ENCODE data around the gene ZDHHC21. TPM values are rescaled to one million over a fixed set of nuclear protein-coding genes. Genes with fewer than 3 reads are reported as not detected.
"Not testable (repeated sequence)": the region's sequence is repeated elsewhere in the genome, so short reads cannot be mapped to it uniquely, and the experiment has no call there.

ZDHHC21 gene
- total and polyA plus RNA-seq, 8 donors: 2.8 to 7.2 (median 3.8) TPM

- 80 to 85% methylated on average over 3 of the region's 3 CpGs for WGBS, 2 donors
- intact Hi-C loops (cut with DNase I): no loop called here
- DNase-seq (no peak), FAIRE-seq (no peak), ATAC-seq (no peak)
- Histone ChIP-seq H3K27me3 (no peaks in the 10 kb centered on the region), H3K4me3 (no peak overlapping the region), H3K36me3 (no peaks in the 10 kb centered on the region), H3K4me1 (peaks cover 0 to 7% (median 5%) of the 10 kb centered on the region in 3 donors), H3K27ac (no peak overlapping the region), H3K9me3 (no peaks in the 10 kb centered on the region)
- no peak for TF ChIP-seq CTCF (IDR thresholded peaks at IDR 0.05)
Observed at GRCh38 chr9:14671377-14671776, 21.9 kb downstream of the ZDHHC21 start.

- Histone ChIP-seq H3K9me3 (no peaks in the 10 kb centered on the region), H3K4me1 (peaks cover 0 to 7% (median 5%) of the 10 kb centered on the region in 3 donors), H3K27ac (no peak overlapping the region), H3K4me3 (no peak overlapping the region), H3K36me3 (no peaks in the 10 kb centered on the region), H3K27me3 (no peaks in the 10 kb centered on the region)
- ATAC-seq (no peak), FAIRE-seq (peak; percentile 26), DNase-seq (no peak)
- no peak for TF ChIP-seq CTCF (IDR thresholded peaks at IDR 0.05)
- 50 to 87% methylated on average over 1 of the region's 1 CpG for WGBS, 2 donors
- intact Hi-C loops (cut with DNase I): no loop called here
Observed at GRCh38 chr9:14670718-14671117, 22.5 kb downstream of the ZDHHC21 start.

- H3K27me3 ChIP-seq; DNase-seq; FAIRE-seq; ATAC-seq; H3K36me3 ChIP-seq; H3K27ac ChIP-seq; H3K4me1 ChIP-seq; H3K9me3 ChIP-seq; intact Hi-C loops (cut with DNase I); H3K4me3 ChIP-seq: not testable (repeated sequence)
- WGBS, 2 donors: 94 to 100% methylated on average over 10 to 28 of the region's 30 CpGs
Observed at GRCh38 chr9:14664022-14664421, 29.2 kb downstream of the ZDHHC21 start.

GRCh38 chr9:14662060-14662453 lies 31.2 kb downstream of the ZDHHC21 start:
- no peaks in the 10 kb centered on the region for H3K27me3 ChIP-seq
- H3K27ac ChIP-seq: no peak overlapping the region
- FAIRE-seq (no peak), ATAC-seq (no peak), DNase-seq (no peak)
- H3K9me3 ChIP-seq: no peaks in the 10 kb centered on the region
- WGBS, 2 donors: 96 to 98% methylated on average over 3 of the region's 3 CpGs
- H3K4me1 ChIP-seq: no peaks in the 10 kb centered on the region
- TF ChIP-seq CTCF (IDR thresholded peaks at IDR 0.05): no peak
- H3K36me3 ChIP-seq: no peaks in the 10 kb centered on the region
- H3K4me3 ChIP-seq: no peak overlapping the region
- intact Hi-C loops (cut with DNase I): no loop called here

- intact Hi-C loops (cut with DNase I): no loop called here
- no peak for DNase-seq
- Histone ChIP-seq H3K27me3 (no peaks in the 10 kb centered on the region), H3K36me3 (no peaks in the 10 kb centered on the region), H3K4me1 (no peaks in the 10 kb centered on the region), H3K27ac (no peak overlapping the region), H3K9me3 (no peaks in the 10 kb centered on the region), H3K4me3 (no peak overlapping the region)
- peak; percentile 64 for FAIRE-seq
- WGBS, 2 donors: 33 to 34% methylated on average over 3 of the region's 3 CpGs
- TF ChIP-seq CTCF (IDR thresholded peaks at IDR 0.05): peak; percentile 2 to 40 (median 25)
- ATAC-seq: peak; percentile 48 to 67 (median 56)
Observed at GRCh38 chr9:14661421-14662059, 31.7 kb downstream of the ZDHHC21 start.
